GDM1 (cell line): ENCODE results near the gene HEATR5A.
"Not testable (repeated sequence)": the region's sequence is repeated elsewhere in the genome, so short reads cannot be mapped to it uniquely, and the experiment has no call there.

Experiments
- DNase-seq: peaks from one replicate; lab custom pipeline; 2025; lab: John Stamatoyannopoulos, UW

Gene HEATR5A

GRCh38 chr14:31420319-31421111, at the start of gene HEATR5A:
Gene HEATR5A, minus strand, starts transcription at chr14:31420550. Its CDS starts 17,575 bp downstream, at chr14:31402975.
- DNase-seq: peak; percentile 95

GRCh38 chr14:31466554-31466953, 46.2 kb upstream of the HEATR5A start:
- DNase-seq: no peak

GRCh38 chr14:31465111-31465510, 44.8 kb upstream of the HEATR5A start:
- no peak for DNase-seq

- not testable (repeated sequence) for DNase-seq
These were observed 42.1 kb upstream of the HEATR5A start for GRCh38 chr14:31462450-31462849.

- no peak for DNase-seq
These were observed 41.2 kb upstream of the HEATR5A start for GRCh38 chr14:31461545-31461944.

- no peak for DNase-seq
These were observed 37.6 kb upstream of the HEATR5A start for GRCh38 chr14:31457665-31458659.

- DNase-seq: peak; percentile 88
These were observed 36.7 kb upstream of the HEATR5A start, which contains the start of gene DTD2 for GRCh38 chr14:31456841-31457664. Gene DTD2, minus strand, starts transcription at chr14:31457506. Its CDS starts 113 bp downstream, at chr14:31457393.

- peak; percentile 3 for DNase-seq
These were observed 29.7 kb upstream of the HEATR5A start for GRCh38 chr14:31449971-31450610.

GRCh38 chr14:31449136-31449535, 28.8 kb upstream of the HEATR5A start:
- DNase-seq: no peak

- no peak for DNase-seq
These were observed 25.4 kb upstream of the HEATR5A start for GRCh38 chr14:31445703-31446102.

GRCh38 chr14:31442284-31442683, 21.9 kb upstream of the HEATR5A start:
- no peak for DNase-seq

- no peak for DNase-seq
These were observed 21.1 kb upstream of the HEATR5A start for GRCh38 chr14:31441273-31442111.

GRCh38 chr14:31440280-31440679, 19.9 kb upstream of the HEATR5A start:
- no peak for DNase-seq

- DNase-seq: no peak
These were observed 19.2 kb upstream of the HEATR5A start for GRCh38 chr14:31439561-31439960.

- not testable (repeated sequence) for DNase-seq
These were observed 16.8 kb upstream of the HEATR5A start for GRCh38 chr14:31437045-31437691.

- DNase-seq: no peak
These were observed 14.9 kb upstream of the HEATR5A start for GRCh38 chr14:31435276-31435675.

- DNase-seq: no peak
These were observed 10.4 kb upstream of the HEATR5A start for GRCh38 chr14:31430634-31431264.

- no peak for DNase-seq
These were observed 9.4 kb upstream of the HEATR5A start for GRCh38 chr14:31429791-31430190.

GRCh38 chr14:31428011-31428410, 7.7 kb upstream of the HEATR5A start:
- DNase-seq: no peak
